ENCODE measurements around the gene CELF2.

The CELF2 gene

DNA sequence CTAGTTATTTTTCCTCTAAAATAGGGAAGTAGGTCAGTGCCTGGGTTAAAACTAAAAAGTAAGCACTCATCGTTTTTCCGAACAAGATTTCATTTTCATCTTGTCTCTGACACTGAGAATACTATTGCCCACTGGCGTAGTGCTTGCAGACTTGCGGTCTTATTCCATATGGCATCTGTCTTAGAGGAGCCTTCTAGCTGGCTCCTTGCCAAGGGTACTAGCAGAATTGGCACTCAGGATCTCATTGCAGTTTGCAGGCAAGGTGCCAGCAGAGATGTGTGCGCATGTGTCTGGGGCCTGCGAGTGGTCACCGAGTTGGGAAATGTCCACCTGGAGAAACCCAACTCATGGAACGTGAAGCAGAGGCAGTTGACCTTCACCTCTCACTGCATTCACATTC is 143.4 kb downstream of the CELF2 start:
- no peak for DNase-seq

DNA sequence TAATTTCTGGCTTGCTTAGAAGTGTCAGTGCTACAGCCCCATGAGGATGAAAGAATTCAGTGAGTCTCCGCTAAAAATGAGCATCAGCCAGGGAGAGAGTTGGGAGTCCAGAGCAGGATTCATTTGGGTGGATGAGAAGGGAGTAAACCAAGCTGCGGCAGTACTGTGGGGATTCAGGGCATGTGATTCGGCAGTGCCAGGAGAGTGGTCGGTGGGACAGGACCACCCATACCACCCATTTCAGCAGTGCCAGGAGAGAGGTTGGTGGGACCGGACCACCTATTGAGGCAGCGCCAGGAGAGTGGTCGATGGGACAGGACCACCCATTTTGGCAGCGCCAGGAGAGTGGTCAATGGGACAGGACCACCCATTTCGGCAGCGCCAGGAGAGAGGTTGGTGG is 144.2 kb downstream of the CELF2 start:
- no peak for DNase-seq

DNA sequence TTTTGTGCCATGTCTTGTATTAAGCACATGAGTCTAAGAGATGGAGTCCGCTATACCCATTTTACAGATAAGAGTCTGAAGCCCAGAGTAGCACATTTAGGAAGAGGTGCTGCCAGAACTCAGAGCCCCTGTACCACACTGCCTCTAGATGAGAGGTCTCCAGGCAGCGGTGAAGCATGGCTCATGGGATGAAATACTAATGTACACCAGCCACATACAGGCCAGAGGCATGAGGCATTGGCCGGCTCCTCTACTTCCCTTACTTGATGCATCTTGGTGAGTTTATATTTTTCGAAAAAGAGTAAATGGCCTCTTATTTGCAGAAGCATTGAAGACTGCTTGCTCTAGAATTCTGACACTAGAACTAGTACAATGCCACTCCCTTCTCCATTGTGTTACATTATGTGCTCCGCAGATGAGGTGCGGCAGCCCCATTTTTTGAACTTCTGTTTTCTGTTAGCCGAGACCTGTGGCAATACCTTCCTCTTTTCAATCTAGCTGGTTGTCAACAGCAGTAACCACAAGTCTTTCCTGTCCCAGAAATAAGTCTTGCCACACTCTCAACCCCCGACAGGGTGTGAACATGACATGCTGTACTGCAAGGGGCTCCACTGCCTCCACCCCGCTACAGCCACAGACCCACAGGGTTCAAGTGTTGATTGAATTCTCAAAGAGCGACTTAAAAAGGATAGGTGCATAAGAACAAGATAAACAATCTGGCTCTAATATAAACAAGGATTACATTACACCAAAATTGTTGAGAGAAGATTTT is 145.3 kb downstream of the CELF2 start:
- no peak for DNase-seq

DNA sequence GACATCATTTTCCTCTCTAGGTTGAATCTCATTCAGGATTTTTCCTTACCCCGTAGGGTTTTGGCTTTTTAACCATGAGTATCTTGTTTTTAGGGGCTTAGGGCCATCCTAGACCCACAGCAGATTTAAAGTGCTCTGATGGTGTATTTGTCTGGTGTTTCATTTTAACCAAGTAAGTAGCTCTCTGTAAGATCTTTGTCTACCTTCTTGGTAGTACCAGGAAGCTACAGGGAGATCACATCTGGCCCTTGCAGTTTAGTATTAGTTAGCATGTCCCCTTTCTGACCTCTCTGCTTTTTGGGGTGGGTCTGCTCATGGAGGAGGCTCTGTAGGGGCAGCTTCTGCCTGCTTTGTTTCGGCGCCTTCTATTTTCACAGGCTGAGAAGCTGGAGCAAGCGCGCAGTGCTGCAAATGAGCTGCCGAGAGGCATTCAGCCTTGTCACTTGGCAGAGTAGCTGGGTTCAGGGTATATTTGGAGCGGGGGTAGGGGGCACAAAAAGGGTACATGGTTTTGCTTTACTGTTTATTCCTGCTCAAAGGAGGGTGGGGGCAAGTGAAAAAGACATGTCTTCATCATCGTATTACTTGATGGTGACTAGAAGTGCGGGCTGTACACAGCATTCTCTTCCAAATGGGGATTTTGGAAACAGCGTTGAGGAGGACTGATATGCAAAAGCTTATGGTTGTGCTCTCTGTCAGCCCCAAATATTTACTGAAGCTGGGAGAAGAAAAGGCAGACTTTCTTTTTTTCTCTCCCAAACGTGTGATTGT is 146.3 kb downstream of the CELF2 start:
- no peak for DNase-seq

DNA sequence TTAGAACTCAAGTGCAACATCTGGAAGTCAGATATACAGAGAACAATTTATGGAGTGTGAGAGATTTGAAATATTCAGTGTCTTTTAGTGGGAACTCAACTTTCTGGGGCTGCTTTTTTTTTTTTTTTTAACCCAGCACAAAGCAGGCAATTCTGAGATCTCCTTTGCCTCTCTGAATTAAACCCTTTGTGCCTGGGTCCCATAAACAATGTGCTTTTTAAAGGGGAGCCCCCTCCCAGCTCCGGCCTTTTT is 146.8 kb downstream of the CELF2 start:
- no peak for DNase-seq

DNA sequence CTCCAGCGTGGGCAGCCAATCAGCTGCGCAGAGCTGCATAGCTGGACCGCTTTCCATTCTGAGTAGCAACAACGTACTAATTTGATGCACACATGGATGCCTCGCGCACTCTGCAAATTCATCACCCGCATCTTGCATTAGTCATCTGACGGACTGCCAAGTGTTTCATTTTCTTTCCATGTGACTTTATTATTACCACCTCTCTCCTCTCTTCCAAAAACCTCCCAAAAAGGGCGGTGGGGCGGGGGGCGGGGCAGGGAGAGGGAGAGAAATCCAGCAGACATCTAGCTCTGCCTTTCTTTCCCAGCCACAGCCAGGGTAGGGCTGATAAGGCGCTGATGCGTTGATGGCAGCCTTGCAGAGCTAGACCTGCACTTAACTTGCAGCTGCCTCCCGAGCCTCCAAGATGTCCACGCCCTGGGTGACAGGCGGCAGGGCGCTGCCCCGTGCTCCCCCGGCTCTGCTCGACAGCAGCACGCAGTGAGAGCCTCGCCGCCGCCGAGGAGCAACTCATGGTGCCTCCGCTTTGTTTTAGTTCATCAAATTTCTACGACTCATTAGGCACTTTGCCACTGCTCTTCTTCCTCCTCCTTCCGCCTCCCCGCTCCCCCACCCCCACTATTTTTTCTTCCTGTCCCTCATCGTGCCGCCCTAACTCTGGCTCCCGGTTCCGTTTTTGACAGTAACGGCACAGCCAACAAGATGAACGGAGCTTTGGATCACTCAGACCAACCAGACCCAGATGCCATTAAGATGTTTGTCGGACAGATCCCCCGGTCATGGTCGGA is 147.3 kb downstream of the CELF2 start:
- no peak for DNase-seq

DNA sequence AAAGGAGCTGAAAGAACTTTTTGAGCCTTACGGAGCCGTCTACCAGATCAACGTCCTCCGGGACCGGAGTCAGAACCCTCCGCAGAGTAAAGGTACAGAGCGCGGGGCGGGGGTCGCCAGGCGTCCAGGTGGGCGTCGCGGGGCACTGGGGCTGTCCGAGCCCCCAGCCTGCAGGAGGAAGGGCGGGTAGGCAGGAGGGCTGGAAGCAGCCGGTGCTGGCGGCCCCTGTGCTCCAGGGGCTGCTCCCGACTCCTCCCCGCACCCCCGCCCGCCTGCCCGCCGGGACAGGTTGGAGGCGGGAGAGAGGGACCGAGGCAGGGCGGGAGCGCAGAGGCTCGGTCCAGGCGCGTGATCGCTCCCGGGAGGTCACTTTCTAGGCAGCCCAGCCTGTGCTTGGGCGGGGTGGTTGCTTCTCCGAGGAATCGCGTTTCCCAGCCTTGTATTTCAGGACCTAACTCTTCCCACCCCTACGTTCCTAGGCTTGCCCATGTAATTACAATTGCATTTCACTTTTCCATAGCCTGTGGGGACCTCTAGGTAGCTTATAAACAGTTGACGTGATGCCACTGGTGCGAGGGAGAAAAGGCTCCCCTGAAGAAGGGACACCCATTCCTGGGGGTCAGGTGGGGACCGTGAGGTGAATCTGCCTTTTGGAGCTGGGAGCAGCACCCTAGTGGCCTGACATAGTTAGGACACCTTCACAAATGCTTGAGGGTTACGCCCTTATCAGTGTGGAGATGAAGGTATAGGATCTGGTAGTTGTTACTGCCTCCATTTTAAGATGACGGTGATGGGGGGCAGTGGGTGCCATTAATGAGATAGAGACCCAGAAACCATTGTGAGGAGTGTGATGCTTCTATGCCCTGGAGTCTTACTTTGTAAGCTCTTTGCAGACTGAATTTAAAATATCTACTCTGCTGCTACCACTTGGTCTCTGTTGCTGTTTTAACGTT is 148.2 kb downstream of the CELF2 start:
- DNase-seq: no peak

DNA sequence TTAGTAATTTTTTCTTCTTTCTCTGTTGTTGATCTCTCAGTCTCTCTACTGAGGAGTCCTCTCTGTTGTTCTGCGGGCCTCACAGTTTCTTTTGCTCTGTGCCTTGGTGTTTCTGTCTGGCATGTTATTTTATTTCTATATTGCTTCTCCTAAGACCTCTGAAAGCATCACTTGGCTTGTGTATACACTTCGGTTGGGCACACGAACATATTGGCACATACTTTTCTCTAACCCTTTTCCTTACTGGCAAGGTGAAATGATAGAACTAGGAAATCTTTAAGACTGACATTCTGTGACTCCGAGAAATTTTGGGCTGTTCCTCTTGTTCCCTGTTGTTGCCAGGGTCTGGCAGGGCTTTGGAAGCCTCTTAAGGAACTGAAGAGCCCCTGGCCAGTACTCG is 148.9 kb downstream of the CELF2 start:
- DNase-seq: no peak

DNA sequence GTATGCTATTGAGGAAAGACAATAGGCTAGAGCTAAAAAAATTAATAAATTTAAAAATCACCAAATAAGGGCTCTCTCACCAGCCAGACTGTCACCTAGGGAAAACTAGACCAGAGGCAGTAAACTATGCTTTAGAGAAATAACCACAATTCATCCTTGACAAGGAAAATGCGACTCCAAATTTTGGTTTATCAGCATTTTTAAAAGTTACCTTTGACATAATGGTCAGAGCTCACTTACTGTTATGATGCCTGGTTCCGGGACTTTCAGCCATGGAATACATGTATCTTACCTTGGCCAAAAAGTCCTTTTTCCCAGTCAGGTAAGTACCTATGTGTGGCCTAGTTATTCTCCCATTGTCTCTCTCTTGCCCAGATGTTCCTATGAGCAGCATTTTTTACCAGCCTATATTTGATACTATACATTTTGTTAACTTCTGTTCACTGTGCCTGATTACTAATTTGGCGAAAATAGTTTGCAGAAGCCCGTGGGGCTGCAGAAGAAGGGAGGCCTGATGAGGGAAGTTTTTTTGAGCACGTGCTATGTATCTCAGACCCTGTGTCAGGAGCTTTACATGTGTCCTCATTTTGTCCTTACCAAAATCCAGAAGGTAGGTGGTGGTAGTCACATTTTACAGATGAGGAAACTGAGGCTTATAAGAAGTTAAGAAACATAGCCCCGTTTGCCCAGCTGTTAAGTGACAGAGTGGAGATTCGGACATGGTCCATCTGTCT is 149.7 kb downstream of the CELF2 start:
- DNase-seq: no peak

DNA sequence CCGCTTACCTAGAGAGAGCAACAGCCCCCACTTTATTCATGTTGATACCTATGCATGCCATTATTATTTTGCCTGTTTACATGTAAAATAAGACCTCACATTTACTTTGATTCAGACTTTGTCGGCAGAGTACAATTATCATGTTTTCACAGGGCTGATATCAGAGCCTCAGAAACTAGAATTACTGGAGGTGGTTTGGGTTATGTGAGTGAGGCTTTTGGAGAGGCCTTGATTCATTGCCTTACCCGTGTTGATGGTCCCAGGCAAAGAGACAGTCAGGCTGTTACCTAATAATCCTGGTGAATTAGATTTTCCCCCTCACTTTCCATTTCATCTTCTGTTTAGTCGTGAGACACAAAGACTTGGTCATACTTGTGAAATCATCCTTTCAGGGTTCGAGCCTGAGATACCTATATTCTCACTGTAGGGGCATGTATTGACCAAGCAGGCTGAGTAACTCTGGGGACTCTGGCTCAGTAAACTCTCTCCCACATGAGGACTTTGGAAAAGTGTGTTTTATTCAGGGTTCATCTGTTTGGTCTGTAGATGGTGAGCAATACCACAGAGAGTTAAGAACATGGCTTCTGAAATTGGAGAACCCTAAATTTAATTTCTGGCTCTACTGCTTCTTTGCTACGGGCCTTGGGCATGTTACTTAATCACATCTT is 150.9 kb downstream of the CELF2 start:
- no peak for DNase-seq

DNA sequence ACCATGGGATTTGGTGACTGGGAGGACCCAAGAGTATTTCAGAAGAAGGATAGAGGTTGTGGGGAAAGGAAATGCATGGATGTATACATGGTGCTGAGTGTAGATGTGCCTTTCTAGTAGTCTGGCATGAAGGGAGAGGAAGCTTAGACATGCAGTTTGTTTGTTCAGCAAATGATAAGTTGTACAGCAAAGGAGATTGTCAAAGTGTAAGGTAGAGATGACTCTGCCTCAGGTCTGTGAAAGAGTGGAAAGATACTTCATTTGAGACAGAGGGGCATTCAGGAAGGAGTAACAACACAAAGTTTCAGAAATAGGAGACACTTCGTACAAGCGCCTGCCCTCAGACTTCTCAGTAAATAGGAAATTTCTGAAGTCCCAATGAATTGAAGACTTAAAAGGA is 152.3 kb downstream of the CELF2 start:
- DNase-seq: no peak

DNA sequence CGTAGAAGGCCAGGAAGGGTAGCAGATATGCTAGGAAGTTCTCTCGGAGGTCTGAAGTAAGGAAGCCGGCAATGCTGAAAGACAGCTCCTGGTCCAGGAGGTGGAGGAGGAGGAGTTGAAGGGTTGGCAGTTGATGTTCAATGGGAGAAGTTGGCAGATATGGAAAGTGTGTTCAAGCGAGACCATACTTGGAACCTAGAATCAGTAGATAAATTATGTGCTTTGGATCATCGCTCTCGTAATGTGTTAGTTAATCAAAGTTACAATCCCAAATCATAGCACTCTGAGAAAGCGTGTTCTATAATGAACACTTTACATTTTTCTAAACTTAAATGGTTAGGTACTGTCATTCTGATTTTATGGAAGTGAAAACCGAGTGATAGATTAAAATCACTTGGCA is 152.9 kb downstream of the CELF2 start:
- DNase-seq: no peak

DNA sequence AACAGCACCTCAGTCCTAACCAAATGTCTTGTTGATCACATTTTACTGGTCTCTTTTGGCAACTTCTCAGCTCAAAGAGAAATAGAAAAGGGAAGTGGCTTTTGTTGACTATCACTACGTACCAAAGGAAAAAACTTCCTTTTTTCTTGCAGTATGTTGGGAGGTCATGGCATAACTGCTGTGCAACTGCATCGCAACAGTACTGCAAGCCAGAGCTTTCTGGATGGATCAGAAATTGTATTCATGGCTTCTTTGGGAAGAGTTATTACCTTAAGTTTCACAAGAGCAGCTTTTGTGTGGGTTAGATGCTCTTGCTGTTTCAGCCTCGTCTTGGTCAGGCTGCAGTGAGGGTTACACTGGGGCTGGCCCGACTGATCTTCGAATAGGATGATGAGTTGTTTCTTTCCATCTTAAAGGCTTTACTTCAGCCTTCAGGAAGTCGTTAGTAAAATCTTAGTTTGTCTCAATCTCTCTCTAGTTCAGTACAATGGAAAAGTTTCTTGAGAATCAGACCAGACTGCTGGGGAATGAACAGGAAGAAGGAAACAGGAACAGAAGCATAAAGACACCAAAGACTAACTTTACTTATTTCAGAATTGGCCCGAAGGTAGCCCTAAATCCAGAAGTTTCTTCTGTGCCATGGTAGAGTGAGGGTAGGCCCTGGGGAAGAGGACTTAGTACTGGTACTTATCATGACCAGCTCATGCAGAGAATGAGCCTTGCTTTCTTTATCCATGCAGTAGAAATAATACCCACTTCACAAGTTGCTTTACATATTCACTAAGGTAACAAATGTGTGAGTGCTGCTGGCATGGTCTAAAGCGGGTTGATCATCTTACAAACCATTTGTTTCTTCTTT is 153.6 kb downstream of the CELF2 start:
- no peak for DNase-seq

DNA sequence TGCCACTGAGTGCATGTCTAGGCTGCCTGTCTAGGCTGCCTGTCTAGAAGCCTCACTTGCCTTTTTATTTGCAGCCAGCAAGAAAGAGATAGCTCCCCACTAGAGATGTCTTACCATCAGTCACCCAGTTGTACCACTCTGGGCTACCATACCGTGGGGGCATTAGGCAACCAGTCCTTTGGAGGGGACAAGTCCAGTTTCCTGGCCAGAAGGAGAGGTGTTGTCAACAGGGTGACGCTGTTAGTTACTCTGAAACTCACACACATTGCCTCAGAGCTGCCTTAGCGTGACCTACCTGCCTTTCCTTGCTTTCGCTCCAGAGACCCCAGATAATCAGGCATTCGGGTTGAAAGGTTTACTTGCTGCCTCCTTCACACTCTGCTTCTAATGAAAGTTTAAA is 155.4 kb downstream of the CELF2 start:
- DNase-seq: no peak

DNA sequence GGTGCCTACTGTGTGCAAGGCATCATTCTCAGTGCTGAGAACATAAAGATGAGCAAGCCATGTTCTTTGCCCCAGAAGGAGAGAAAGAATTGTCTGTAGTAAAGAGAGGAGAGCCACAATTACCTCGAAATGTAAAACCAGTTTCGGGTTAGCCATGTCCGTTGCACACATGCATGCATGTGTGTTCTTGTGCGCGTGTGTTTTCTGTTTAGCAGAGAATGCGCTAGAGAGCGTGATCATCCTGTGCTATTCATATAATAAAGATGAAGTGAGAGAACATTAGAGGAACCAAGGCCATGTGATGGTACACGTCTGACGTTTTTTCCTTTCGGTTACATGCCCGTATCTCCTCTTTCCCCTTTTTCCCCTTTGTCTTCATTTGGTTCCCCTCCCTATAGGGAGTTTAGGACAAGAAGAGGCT is 158.2 kb downstream of the CELF2 start:
- DNase-seq: no peak

DNA sequence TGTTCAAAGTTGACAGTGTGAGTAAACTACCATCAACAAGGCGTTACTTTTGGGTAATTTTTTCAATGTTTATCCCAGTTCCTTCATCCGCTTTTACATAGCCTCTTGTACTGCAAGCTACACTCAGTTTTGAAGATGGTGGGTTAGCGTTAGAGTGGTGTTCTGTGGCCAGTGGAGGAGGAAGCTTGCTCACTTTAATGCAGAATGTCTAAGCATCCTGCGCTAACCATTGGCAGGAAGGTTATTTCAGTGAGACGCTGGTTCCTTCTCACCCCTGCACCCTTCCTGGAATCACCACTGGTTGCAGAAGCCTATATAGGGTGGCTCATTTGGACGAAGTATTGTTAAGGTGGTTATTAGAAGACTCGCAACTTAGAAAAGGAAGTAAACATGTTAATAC is 159.1 kb downstream of the CELF2 start:
- DNase-seq: no peak

DNA sequence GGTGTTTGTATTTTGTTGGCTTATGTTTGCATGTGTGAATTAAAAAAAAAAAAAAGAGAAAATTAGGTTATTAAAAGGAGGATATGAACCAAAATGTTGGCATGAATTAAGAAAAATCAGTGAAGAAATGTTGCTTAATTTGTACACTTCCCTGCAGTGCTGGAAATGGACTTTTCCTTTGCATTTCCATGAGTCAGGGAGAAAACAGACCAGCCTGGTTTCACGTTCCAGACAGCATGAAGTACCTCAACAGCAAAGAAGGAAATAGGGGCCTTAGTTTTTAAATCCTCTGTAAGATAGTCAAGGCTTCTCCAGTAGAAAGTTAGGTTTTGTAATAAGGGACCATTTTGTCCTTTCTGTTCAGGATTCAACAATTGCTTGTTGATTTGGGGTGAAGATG is 159.7 kb downstream of the CELF2 start:
- DNase-seq: no peak

DNA sequence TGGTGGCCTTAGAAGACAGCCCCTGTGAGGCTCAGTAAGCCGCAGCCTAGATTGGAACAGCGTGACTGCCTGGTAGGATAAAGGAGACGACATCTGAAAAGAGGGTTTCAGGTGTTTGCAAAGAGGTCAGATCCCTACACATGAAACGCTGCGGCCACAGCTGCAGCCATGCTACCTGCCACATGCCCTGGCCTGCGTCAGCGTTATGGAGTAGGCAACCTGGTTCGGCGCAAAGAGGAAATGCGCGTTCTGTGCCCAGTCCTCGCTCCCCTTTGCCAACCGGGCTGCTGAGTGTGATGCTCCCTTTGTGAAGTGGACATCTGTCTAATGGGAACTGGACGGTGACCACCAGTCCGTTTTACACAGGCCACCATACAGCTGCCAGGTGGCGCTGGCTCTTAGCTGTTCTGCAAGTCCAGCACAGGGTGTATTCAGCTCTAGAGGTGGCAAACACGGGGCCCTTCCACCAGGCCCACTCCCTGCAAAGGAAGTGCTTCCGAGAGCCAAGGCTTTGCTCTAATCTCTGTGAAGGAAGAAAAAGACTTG is 160.3 kb downstream of the CELF2 start:
- no peak for DNase-seq

DNA sequence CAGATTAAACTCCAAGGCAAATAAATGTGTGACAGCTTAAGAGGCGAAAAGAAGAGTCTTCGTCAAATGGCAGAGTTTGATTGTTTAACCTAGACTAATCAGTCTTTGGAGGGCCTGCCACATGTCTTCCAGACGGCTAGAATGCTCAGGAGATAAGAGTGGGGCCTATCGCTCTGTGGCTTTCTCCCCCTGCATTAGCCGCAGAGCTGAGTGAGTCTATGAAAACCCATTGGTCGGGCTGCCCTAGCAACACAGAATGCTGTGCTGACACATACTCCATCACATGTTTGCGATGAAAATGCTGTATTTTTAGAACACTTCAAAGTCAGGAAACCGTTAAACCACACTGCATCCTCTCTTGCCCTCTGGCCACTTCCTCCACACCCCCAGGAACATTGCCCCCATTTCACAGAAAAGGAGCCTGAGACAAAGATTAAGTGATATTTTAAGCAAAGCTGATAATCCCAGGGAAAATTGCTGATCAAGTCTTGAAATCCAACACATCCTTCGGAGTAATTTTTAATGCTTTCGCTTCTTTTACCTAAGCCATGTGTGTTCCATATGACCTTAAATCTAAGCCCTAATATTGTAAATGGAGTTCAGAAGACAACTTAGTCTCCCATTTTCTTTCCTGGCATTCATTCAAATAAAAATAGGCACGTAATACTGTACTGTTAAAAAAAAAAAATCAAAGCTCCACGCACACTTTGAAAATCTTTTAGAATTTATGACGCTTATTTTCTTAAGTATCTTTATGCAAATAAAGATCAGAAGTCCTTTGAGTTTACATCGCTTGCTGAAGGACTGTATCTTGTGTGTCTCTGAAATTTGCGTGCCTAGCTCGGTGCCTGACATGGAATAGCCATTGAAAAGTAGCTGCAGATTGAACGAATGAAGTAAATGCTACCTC is 161.2 kb downstream of the CELF2 start:
- no peak for DNase-seq
